HepG2 (cell line): ENCODE data around the gene PXMP2. TPM values are rescaled to one million over a fixed set of nuclear protein-coding genes. Genes with fewer than 3 reads are reported as not detected.

Source experiments
- AHDC1 ChIP-seq: sonication (generic); formaldehyde crosslinking; IDR thresholded peaks from 2 replicates; pipeline ENCODE4 v1.5.1; 2020; ENCODE audit warnings: mild to moderate bottlenecking, missing genetic modification reagents, borderline replicate concordance
- ATF1 ChIP-seq: IDR thresholded peaks from 2 replicates; pipeline ENCODE4 v1.6.1; 2016; ENCODE audit warnings: mild to moderate bottlenecking, control low read depth
- CCDC6 ChIP-seq: sonication (generic); formaldehyde crosslinking; IDR thresholded peaks from 2 replicates; pipeline ENCODE4 v1.8.1; 2022; ENCODE audit warnings: mild to moderate bottlenecking, missing genetic modification reagents, moderate library complexity
- ELF4 ChIP-seq: sonication (generic); formaldehyde crosslinking; IDR thresholded peaks from 2 replicates; pipeline ENCODE4 v1.5.0; 2020; ENCODE audit warnings: missing genetic modification reagents, mild to moderate bottlenecking, moderate library complexity, borderline replicate concordance
- KDM4B ChIP-seq: sonication (generic); formaldehyde crosslinking; IDR thresholded peaks from 2 replicates; pipeline ENCODE4 v1.4.0; 2020; ENCODE audit warnings: missing genetic modification reagents
- MLLT10 ChIP-seq: sonication (generic); formaldehyde crosslinking; IDR thresholded peaks from 2 replicates; pipeline ENCODE4 v1.4.0; 2020; ENCODE audit warnings: missing genetic modification reagents
- MLXIP ChIP-seq: sonication (generic); formaldehyde crosslinking; IDR thresholded peaks from 2 replicates; pipeline ENCODE4 v1.9.0; 2021; ENCODE audit warnings: missing genetic modification reagents, borderline replicate concordance
- NFATC3 ChIP-seq: sonication (generic); formaldehyde crosslinking; IDR thresholded peaks from 2 replicates; pipeline ENCODE4 v1.5.1; 2020; ENCODE audit warnings: mild to moderate bottlenecking, missing genetic modification reagents
- PLRG1 ChIP-seq: fragments of 450-650 bp; conservative IDR thresholded peaks from 2 replicates; pipeline ENCODE4 v1.6.1; 2016
- POLR2G ChIP-seq: fragments of 200-400 bp; formaldehyde crosslinking; IDR thresholded peaks from 2 replicates; pipeline ENCODE4 v1.6.1; 2018; ENCODE audit warnings: mild to moderate bottlenecking, low read depth, low read length, moderate library complexity
- RBM39 ChIP-seq: fragments of 200-400 bp; formaldehyde crosslinking; IDR thresholded peaks from one replicate; pipeline ENCODE4 v1.6.1; 2018; ENCODE audit warnings: antibody characterized with exemption, mild to moderate bottlenecking, low read depth, low read length; ENCODE audit not compliant: poor library complexity, severe bottlenecking
- SP140L ChIP-seq: sonication (generic); formaldehyde crosslinking; IDR thresholded peaks from 2 replicates; pipeline ENCODE4 v1.4.0; 2020; ENCODE audit warnings: missing genetic modification reagents, borderline replicate concordance
- TAF1 ChIP-seq: sonication (generic); formaldehyde crosslinking; IDR thresholded peaks from 2 replicates; pipeline ENCODE4 v1.4.0; 2020; ENCODE audit warnings: missing genetic modification reagents
- ZBTB3 ChIP-seq: sonication (generic); formaldehyde crosslinking; IDR thresholded peaks from 2 replicates; pipeline ENCODE4 v1.4.0; 2020; ENCODE audit warnings: low read depth, mild to moderate bottlenecking, moderate library complexity, missing genetic modification reagents, borderline replicate concordance
- ZNF674 ChIP-seq: sonication (generic); formaldehyde crosslinking; IDR thresholded peaks from 2 replicates; pipeline ENCODE4 v1.5.0; 2020; ENCODE audit warnings: low read depth, mild to moderate bottlenecking, missing genetic modification reagents
- ZNF704 ChIP-seq: sonication (generic); formaldehyde crosslinking; IDR thresholded peaks from 2 replicates; pipeline ENCODE4 v1.8.1; 2023; ENCODE audit warnings: mild to moderate bottlenecking, inconsistent platforms, moderate library complexity, missing genetic modification reagents, borderline replicate concordance
- ZNF780A ChIP-seq: sonication (generic); formaldehyde crosslinking; IDR thresholded peaks from 2 replicates; pipeline ENCODE4 v1.8.0; 2022; ENCODE audit warnings: mild to moderate bottlenecking, missing genetic modification reagents, moderate library complexity
- ZNF784 ChIP-seq: sonication (generic); formaldehyde crosslinking; IDR thresholded peaks from 2 replicates; pipeline ENCODE4 v1.5.1; 2020; ENCODE audit warnings: missing genetic modification reagents, mild to moderate bottlenecking, borderline replicate concordance
- polyA plus RNA-seq, 8 experiments: library from polyadenylated mRNA; depleted of rRNA in 3 of 8; stranded (reverse) in 7 of 8; unstranded in 1 of 8; fragments of >200 nt; fragmentation: Illumina TruSeq in 4 of 8; extraction: Trizol in 4 of 8; gene quantifications; 2 replicates each; pipeline versions ENCODE4 v1.2.1 to v1.2.3, GENCODE V29; 2011 to 2016; ENCODE audit warnings: low read depth in 4 of 8, missing spikeins in 1 of 8, mixed read lengths in 1 of 8; ENCODE audit not compliant: insufficient read depth in 1 of 8
- total RNA-seq, 5 experiments: library from RNA; depleted of rRNA; stranded (reverse); fragments of >200 nt; fragmentation: Illumina TruSeq; extraction: Trizol; gene quantifications; 2 replicates each; pipeline ENCODE4 v1.2.3, GENCODE V29; 2016; ENCODE audit warnings: low read depth in 1 of 5

Gene PXMP2
- total and polyA plus RNA-seq, 2 of the 13 experiments (the other 11 are each of a cell fraction or from before 2014, with no cell fraction given), result 25.5 to 42.9 TPM

- TF ChIP-seq CCDC6 (CRISPR knock-in tag), result no peak; the same call in 1 of the 2 replicates
- no peak for TF ChIP-seq NFATC3 (CRISPR knock-in tag)
- TF ChIP-seq KDM4B (CRISPR knock-in tag), result no peak
- TF ChIP-seq SP140L, result no peak
- no peak for TF ChIP-seq AHDC1 (CRISPR knock-in tag)
- peak; percentile 44; the same call in 1 of the 2 replicates for TF ChIP-seq ZNF784 (CRISPR knock-in tag)
- no peak for TF ChIP-seq PLRG1
- peak; percentile 67 for TF ChIP-seq RBM39
- no peak for TF ChIP-seq ZBTB3
- no peak for TF ChIP-seq MLLT10 (CRISPR knock-in tag)
- TF ChIP-seq ZNF704 (CRISPR knock-in tag), result no peak
- no peak for TF ChIP-seq ATF1
- no peak for TF ChIP-seq ZNF780A (CRISPR knock-in tag)
- TF ChIP-seq ELF4 (CRISPR knock-in tag), result no peak
- no peak for TF ChIP-seq MLXIP (CRISPR knock-in tag)
- peak; percentile 56; the same call in 1 of the 2 replicates for TF ChIP-seq TAF1 (CRISPR knock-in tag)
- no peak for TF ChIP-seq ZNF674 (CRISPR knock-in tag)
- TF ChIP-seq POLR2G, result peak; percentile 79
These were observed at the start of gene PXMP2, which contains the start of gene POLE (continued) for GRCh38 chr12:132687211-132688164.
